H9 (cell line): Measurements from ENCODE around the gene C19orf25. TPM values are rescaled to one million over a fixed set of nuclear protein-coding genes. Genes with fewer than 3 reads are reported as not detected.

Experiments used
- DNase-seq: peaks from one replicate; pipeline ENCODE4 v3.0.0-alpha.2; 2017
- H2AFZ ChIP-seq: one replicate; pipeline ENCODE4 v1.6.1; 2013; ENCODE audit warnings: mild to moderate bottlenecking, low read length, control low read depth, moderate library complexity
- H2AK5ac ChIP-seq: 2 replicates; pipeline ENCODE4 v1.6.1; 2013; ENCODE audit warnings: low read length, control low read depth, mixed read lengths; ENCODE audit not compliant: insufficient read length
- H2BK120ac ChIP-seq: one replicate; pipeline ENCODE4 v1.6.1; 2013; ENCODE audit warnings: low read depth, mild to moderate bottlenecking, low read length, control low read depth, inconsistent platforms; ENCODE audit not compliant: poor library complexity, severe bottlenecking
- H2BK12ac ChIP-seq: 2 replicates; pipeline ENCODE4 v1.6.1; 2013; ENCODE audit warnings: low read length, control low read depth, mixed read lengths, low read depth; ENCODE audit not compliant: insufficient read length
- H2BK15ac ChIP-seq: 2 replicates; pipeline ENCODE4 v1.6.1; 2013; ENCODE audit warnings: low read depth, low read length, control low read depth
- H2BK20ac ChIP-seq: one replicate; pipeline ENCODE4 v1.6.1; 2013; ENCODE audit warnings: low read depth, mild to moderate bottlenecking, low read length, control low read depth, inconsistent platforms; ENCODE audit not compliant: poor library complexity, severe bottlenecking
- H2BK5ac ChIP-seq: 2 replicates; pipeline ENCODE4 v1.6.1; 2013; ENCODE audit warnings: low read length, control low read depth, mixed read lengths; ENCODE audit not compliant: insufficient read length
- H3K14ac ChIP-seq: 2 replicates; pipeline ENCODE4 v1.6.1; 2013; ENCODE audit warnings: low read length, control low read depth; ENCODE audit not compliant: insufficient read depth
- H3K18ac ChIP-seq: 2 replicates; pipeline ENCODE4 v1.6.1; 2013; ENCODE audit warnings: low read depth, mild to moderate bottlenecking, mixed read lengths, low read length, control low read depth; ENCODE audit not compliant: insufficient read length
- H3K23ac ChIP-seq: 2 replicates; pipeline ENCODE4 v1.6.1; 2013; ENCODE audit warnings: low read length, control low read depth, mixed read lengths, low read depth; ENCODE audit not compliant: insufficient read length
- H3K23me2 ChIP-seq: 2 replicates; pipeline ENCODE4 v1.6.1; 2013; ENCODE audit warnings: low read depth, mild to moderate bottlenecking, mixed read lengths, low read length, control low read depth; ENCODE audit not compliant: insufficient read length, poor library complexity, severe bottlenecking
- H3K27ac ChIP-seq: 2 replicates; pipeline ENCODE4 v1.5.1; 2013; ENCODE audit warnings: low read length, control low read depth, mixed read lengths, low read depth; ENCODE audit not compliant: insufficient read length
- H3K27me3 ChIP-seq: 2 replicates; pipeline ENCODE4 v1.6.1; 2013; ENCODE audit warnings: low read length, control low read depth, inconsistent platforms; ENCODE audit not compliant: insufficient read depth
- H3K4ac ChIP-seq: 2 replicates; pipeline ENCODE4 v1.6.1; 2013; ENCODE audit warnings: low read depth, mild to moderate bottlenecking, control low read depth, inconsistent platforms, low read length, moderate library complexity
- H3K4me1 ChIP-seq: 2 replicates; pipeline ENCODE4 v1.6.1; 2013; ENCODE audit warnings: low read length, control low read depth, inconsistent platforms; ENCODE audit not compliant: insufficient read depth
- H3K4me2 ChIP-seq: 2 replicates; pipeline ENCODE4 v1.6.1; 2013; ENCODE audit warnings: low read length, control low read depth, mixed read lengths; ENCODE audit not compliant: insufficient read length, insufficient read depth
- H3K56ac ChIP-seq: 2 replicates; pipeline ENCODE4 v1.6.1; 2013; ENCODE audit warnings: low read depth, mild to moderate bottlenecking, mixed read lengths, low read length, control low read depth; ENCODE audit not compliant: insufficient read length
- H3K79me1 ChIP-seq: 2 replicates; pipeline ENCODE4 v1.6.1; 2013; ENCODE audit warnings: low read depth, mild to moderate bottlenecking, moderate library complexity, low read length, control low read depth, inconsistent platforms; ENCODE audit not compliant: insufficient read depth, poor library complexity, severe bottlenecking
- H3K79me2 ChIP-seq: 2 replicates; pipeline ENCODE4 v1.6.1; 2013; ENCODE audit warnings: low read length, control low read depth, inconsistent platforms; ENCODE audit not compliant: insufficient read depth
- H3K9ac ChIP-seq: 2 replicates; pipeline ENCODE4 v1.6.1; 2013; ENCODE audit warnings: low read length, control low read depth, mixed read lengths; ENCODE audit not compliant: insufficient read length; ENCODE audit errors: extremely low read depth
- H3K9me3 ChIP-seq: one replicate; pipeline ENCODE4 v1.6.1; 2013; ENCODE audit warnings: low read depth, low read length, inconsistent platforms; ENCODE audit not compliant: control insufficient read depth
- H3T11ph ChIP-seq: one replicate; pipeline ENCODE4 v1.6.1; 2013; ENCODE audit warnings: mild to moderate bottlenecking, low read length, control low read depth, inconsistent platforms
- H4K20me1 ChIP-seq: one replicate; pipeline ENCODE4 v1.6.1; 2013; ENCODE audit not compliant: control insufficient read depth, insufficient read length, insufficient read depth
- H4K5ac ChIP-seq: 2 replicates; pipeline ENCODE4 v1.6.1; 2013; ENCODE audit warnings: low read depth, mild to moderate bottlenecking, mixed read lengths, low read length, control low read depth; ENCODE audit not compliant: insufficient read length
- H4K8ac ChIP-seq: replicated peaks from 2 replicates; pipeline ENCODE4 v1.6.1; 2013; ENCODE audit warnings: low read length, control low read depth, mixed read lengths, low read depth; ENCODE audit not compliant: insufficient read length
- H4K91ac ChIP-seq: 2 replicates; pipeline ENCODE4 v1.6.1; 2013; ENCODE audit warnings: low read depth, mild to moderate bottlenecking, moderate library complexity, mixed read lengths, low read length, control low read depth; ENCODE audit not compliant: insufficient read length
- H3K27ac Mint-ChIP-seq, 3 experiments: 2 replicates in 2 of 3; 3 replicates in 1 of 3; pipeline ENCODE4 v1.8.0; 2020 to 2021; ENCODE audit warnings: mixed read lengths in 3 of 3, mild to moderate bottlenecking in 1 of 3, moderate library complexity in 1 of 3
- H3K27me3 Mint-ChIP-seq: 2 replicates; pipeline ENCODE4 v1.8.0; 2021; ENCODE audit warnings: low read depth, mild to moderate bottlenecking, moderate library complexity, mixed read lengths
- H3K36me3 Mint-ChIP-seq, 3 experiments: 2 replicates in 2 of 3; 3 replicates in 1 of 3; pipeline ENCODE4 v1.8.0; 2020 to 2021; ENCODE audit warnings: low read depth in 3 of 3, mixed read lengths in 3 of 3; ENCODE audit not compliant: insufficient read depth in 1 of 3
- H3K4me1 Mint-ChIP-seq, 2 experiments: 2 replicates each; pipeline ENCODE4 v1.8.0; 2020; ENCODE audit warnings: mixed read lengths in 2 of 2
- H3K4me3 Mint-ChIP-seq, 2 experiments: 2 replicates in 1 of 2; 3 replicates in 1 of 2; pipeline ENCODE4 v1.8.0; 2020 to 2021; ENCODE audit warnings: mild to moderate bottlenecking in 2 of 2, mixed read lengths in 2 of 2, moderate library complexity in 1 of 2
- H3K9me3 Mint-ChIP-seq, 2 experiments: 2 replicates in 1 of 2; 3 replicates in 1 of 2; pipeline ENCODE4 v1.8.0; 2020; ENCODE audit warnings: mild to moderate bottlenecking in 2 of 2, mixed read lengths in 2 of 2, moderate library complexity in 1 of 2
- CTCF ChIP-seq: fragments of 200-600 bp; sonication (generic); conservative IDR thresholded peaks from 3 replicates; pipeline ENCODE4 v1.8.0; 2021; ENCODE audit warnings: antibody characterized with exemption, mild to moderate bottlenecking
- WGBS: extraction: QIAGEN DNeasy Blood & Tissue Kit; methylation state at CpG from one replicate; pipeline ENCODE4 v1.1.7; 2013; ENCODE audit warnings: missing lambda C conversion rate, low lambda C conversion rate, mixed read lengths; ENCODE audit not compliant: insufficient read length; ENCODE audit errors: extremely low coverage; 5-methylcytosine and 5-hydroxymethylcytosine counted together
- total RNA-seq: library from RNA; stranded (reverse); gene quantifications from 2 replicates; pipeline ENCODE4 v1.2.1, GENCODE V29; 2021

The C19orf25 gene
- total RNA-seq, 1 experiment from 2014 or later, result 36.8 TPM

GRCh38 chr19:1452802-1453524 lies 26.1 kb downstream of the C19orf25 start:
- Histone ChIP-seq H4K20me1 (no peaks in the 10 kb centered on the region), H3K79me1 (no peaks in the 10 kb centered on the region), H3K27me3 (peaks cover 15% of the 10 kb centered on the region; the same call in 1 of the 2 replicates), H3K4me1 (no peaks in the 10 kb centered on the region; the same call in 1 of the 2 replicates), H3K4me2 (no peak overlapping the region), H2AK5ac (no peak overlapping the region), H3K79me2 (no peaks in the 10 kb centered on the region), H3T11ph (no peak overlapping the region), H3K23ac (no peak overlapping the region), H2AFZ (no peak overlapping the region), H3K4ac (no peak overlapping the region), H3K14ac (no peak overlapping the region; the same call in 1 of the 2 replicates), H3K18ac (no peak overlapping the region), H3K23me2 (peaks cover 15% of the 10 kb centered on the region), H2BK5ac (no peak overlapping the region), H2BK120ac (no peak overlapping the region), H2BK15ac (peak overlapping the region; percentile 27; the same call in 1 of the 2 replicates), H4K5ac (no peak overlapping the region), H2BK20ac (no peak overlapping the region), H4K91ac (no peak overlapping the region), H3K9me3 (no peaks in the 10 kb centered on the region), H3K9ac (no peak overlapping the region), H3K27ac (no peak overlapping the region), H3K56ac (no peak overlapping the region), H4K8ac (no peak overlapping the region), H2BK12ac (peak overlapping the region; percentile 27)
- no CpG with 5 or more reads among the region's 30 CpGs for WGBS
- no peak for TF ChIP-seq CTCF
- H3K4me1 Mint-ChIP-seq, result peaks cover 16 to 47% of the 10 kb centered on the region in 2 experiments
- H3K36me3 Mint-ChIP-seq, result peaks cover 0 to 6% (median 2%) of the 10 kb centered on the region in 3 experiments; a peak in 1 of 7 replicates
- no peaks in the 10 kb centered on the region; a peak in 1 of 5 replicates for H3K9me3 Mint-ChIP-seq
- no peak overlapping the region for H3K27ac Mint-ChIP-seq
- H3K4me3 Mint-ChIP-seq, result peak overlapping the region in 1 of 2 experiments; percentile 53; a peak in 1 of 5 replicates
- DNase-seq, result no peak
- H3K27me3 Mint-ChIP-seq, result peaks cover 83% of the 10 kb centered on the region
